IMR-90 (cell line): Measurements from ENCODE around the gene SERPINI1. TPM values are rescaled to one million over a fixed set of nuclear protein-coding genes. Genes with fewer than 3 reads are reported as not detected.

Experiments used
- ATAC-seq: fragments of 200-7000 bp; cut with Tn5 transposase; 2 replicates; pipeline ENCODE4 v1.9.1; 2020; ENCODE audit warnings: low read depth, mild to moderate bottlenecking, moderate library complexity
- BruUV-seq: library from RNA; stranded (reverse); fragments of 400-500 nt; replicated peaks from 2 replicates; lab custom pipeline; 2021; lab: Mats Ljungman, UMichigan
- CTCF ChIA-PET: fragments of 300-600 bp; formaldehyde crosslinking; extraction: SDS; loops from one replicate; lab custom pipeline; 2021; ENCODE audit warnings: antibody characterized with exemption; lab: Yijun Ruan, JAX
- POLR2A ChIA-PET: fragments of 300-600 bp; sonication (Branson Sonifier 250); formaldehyde crosslinking; loops from one replicate; lab custom pipeline; 2022; ENCODE audit warnings: antibody characterized with exemption; ENCODE audit not compliant: unreplicated experiment; lab: Charles Lee
- DNase-seq: peaks from one replicate; pipeline ENCODE4 v3.0.0; 2013
- H2AFZ ChIP-seq: replicated peaks from 2 replicates; pipeline ENCODE3; 2013; ENCODE audit warnings: low read length, mild to moderate bottlenecking; ENCODE audit not compliant: poor library complexity
- H2AK5ac ChIP-seq: 2 replicates; pipeline ENCODE4 v1.6.1; 2013; ENCODE audit warnings: low read depth, low read length, inconsistent platforms
- H2AK9ac ChIP-seq: replicated peaks from 2 replicates; pipeline ENCODE3; 2013; ENCODE audit warnings: mild to moderate bottlenecking, low read depth, low read length, moderate library complexity; ENCODE audit not compliant: poor library complexity
- H2BK120ac ChIP-seq: 2 replicates; pipeline ENCODE4 v1.6.1; 2013; ENCODE audit warnings: low read depth, low read length, inconsistent platforms
- H2BK15ac ChIP-seq: 3 replicates; pipeline ENCODE4 v1.6.1; 2013; ENCODE audit warnings: low read depth, low read length, inconsistent platforms
- H2BK20ac ChIP-seq: 2 replicates; pipeline ENCODE4 v1.6.1; 2013; ENCODE audit warnings: low read depth, mild to moderate bottlenecking, inconsistent platforms, low read length, moderate library complexity
- H2BK5ac ChIP-seq: 2 replicates; pipeline ENCODE4 v1.6.1; 2013; ENCODE audit warnings: mild to moderate bottlenecking, low read depth, low read length, inconsistent platforms; ENCODE audit not compliant: poor library complexity, severe bottlenecking
- H3K14ac ChIP-seq: replicated peaks from 2 replicates; pipeline ENCODE4 v1.6.1; 2013; ENCODE audit warnings: low read depth, low read length, inconsistent platforms
- H3K18ac ChIP-seq: 2 replicates; pipeline ENCODE4 v1.6.1; 2013; ENCODE audit warnings: low read depth, low read length, control low read depth
- H3K23ac ChIP-seq: 2 replicates; pipeline ENCODE4 v1.6.1; 2013; ENCODE audit warnings: low read depth, low read length, inconsistent platforms
- H3K27ac ChIP-seq: 2 replicates; pipeline ENCODE4 v1.5.1; 2013; ENCODE audit warnings: mild to moderate bottlenecking, control low read depth, low read length; ENCODE audit not compliant: insufficient read depth
- H3K27me3 ChIP-seq: 2 replicates; pipeline ENCODE4 v1.6.1; 2013; ENCODE audit warnings: low read length; ENCODE audit not compliant: control insufficient read depth, insufficient read depth
- H3K36me3 ChIP-seq: 2 replicates; pipeline ENCODE4 v1.6.1; 2013; ENCODE audit warnings: low read length, mixed read lengths; ENCODE audit not compliant: control insufficient read depth, insufficient read depth
- H3K4ac ChIP-seq: 2 replicates; pipeline ENCODE4 v1.6.1; 2013; ENCODE audit warnings: low read depth, low read length, inconsistent platforms
- H3K4me1 ChIP-seq: 2 replicates; pipeline ENCODE4 v1.6.1; 2013; ENCODE audit warnings: low read length, mixed read lengths; ENCODE audit not compliant: control insufficient read depth, insufficient read depth
- H3K4me2 ChIP-seq: 2 replicates; pipeline ENCODE4 v1.6.1; 2013; ENCODE audit warnings: low read depth, mild to moderate bottlenecking, control low read depth, low read length, moderate library complexity
- H3K4me3 ChIP-seq: 2 replicates; pipeline ENCODE4 v1.5.1; 2013; ENCODE audit warnings: low read depth, mild to moderate bottlenecking, control low read depth, low read length, moderate library complexity; ENCODE audit not compliant: insufficient read depth
- H3K56ac ChIP-seq: 2 replicates; pipeline ENCODE4 v1.6.1; 2013; ENCODE audit warnings: low read length, inconsistent platforms; ENCODE audit not compliant: insufficient read depth; ENCODE audit errors: extremely low read depth
- H3K79me1 ChIP-seq, 2 experiments: 2 replicates each; pipeline ENCODE4 v1.6.1; 2013; ENCODE audit warnings: low read length in 2 of 2, inconsistent platforms in 1 of 2, low read depth in 1 of 2
- H3K9ac ChIP-seq: 2 replicates; pipeline ENCODE4 v1.6.1; 2013; ENCODE audit warnings: low read depth, low read length, control low read depth
- H3K9me1 ChIP-seq: 2 replicates; pipeline ENCODE4 v1.6.1; 2013; ENCODE audit warnings: low read length, inconsistent platforms; ENCODE audit not compliant: insufficient read depth
- H3K9me3 ChIP-seq: 2 replicates; pipeline ENCODE4 v1.6.1; 2013; ENCODE audit warnings: low read length; ENCODE audit not compliant: control insufficient read depth, insufficient read depth
- H4K20me1 ChIP-seq: 2 replicates; pipeline ENCODE4 v1.6.1; 2013; ENCODE audit warnings: low read length, inconsistent platforms; ENCODE audit not compliant: insufficient read depth
- H4K5ac ChIP-seq: 2 replicates; pipeline ENCODE4 v1.6.1; 2013; ENCODE audit warnings: mild to moderate bottlenecking, low read depth, low read length, control low read depth
- H4K8ac ChIP-seq, 2 experiments: 2 replicates each; pipeline ENCODE4 v1.6.1; 2013; ENCODE audit warnings: low read depth in 2 of 2, low read length in 2 of 2, control low read depth in 1 of 2, inconsistent platforms in 1 of 2
- H4K91ac ChIP-seq: 2 replicates; pipeline ENCODE4 v1.6.1; 2013; ENCODE audit warnings: low read depth, low read length, inconsistent platforms; ENCODE audit not compliant: insufficient read depth
- CEBPB ChIP-seq: IDR thresholded peaks from 2 replicates; pipeline ENCODE4 v1.6.1; 2012; ENCODE audit warnings: low read depth, low read length, improper control_type of control experiment
- MAZ ChIP-seq: IDR thresholded peaks from 2 replicates; pipeline ENCODE4 v1.6.1; 2012; ENCODE audit warnings: low read depth, mild to moderate bottlenecking, low read length, improper control_type of control experiment, moderate library complexity, borderline replicate concordance
- POLR2A ChIP-seq: IDR thresholded peaks from 2 replicates; pipeline ENCODE4 v1.6.1; 2012; ENCODE audit warnings: mild to moderate bottlenecking, low read depth, low read length
- SMC3 ChIP-seq: fragments of 150-350 bp; IDR thresholded peaks from 2 replicates; pipeline ENCODE4 v1.6.1; 2016; ENCODE audit warnings: low read depth, mild to moderate bottlenecking, antibody characterized with exemption, low read length, moderate library complexity
- WGBS, 2 experiments: methylation state at CpG; one replicate each; pipeline versions ENCODE4 v1.1.5 to v1.1.7; 2013; ENCODE audit warnings: missing lambda C conversion rate in 2 of 2; ENCODE audit not compliant: insufficient read length in 1 of 2; ENCODE audit errors: extremely low coverage in 2 of 2; 5-methylcytosine and 5-hydroxymethylcytosine counted together
- dilution Hi-C: fragments of 300-500 bp; cut with HindIII; formaldehyde crosslinking; loops from one replicate; pipeline ENCODE4 v1.14.3; 2018; ENCODE audit warnings: low sequenced_read_pairs; ENCODE audit not compliant: unreplicated experiment
- in situ Hi-C: fragments of 300-500 bp; cut with MboI; formaldehyde crosslinking; loops from 3 replicates; pipeline ENCODE4 v1.14.3; 2019; ENCODE audit warnings: low sequenced_read_pairs, inconsistent platforms, mixed read lengths
- intact Hi-C: fragments of 100-400 bp; cut with micrococcal nuclease; formaldehyde crosslinking; loops from 2 replicates; pipeline ENCODE4 v1.10.0; 2022
- polyA plus RNA-seq, 3 experiments: library from polyadenylated mRNA; depleted of rRNA; stranded (reverse); fragments of >200 nt; gene quantifications; 2 replicates each; pipeline ENCODE4 v1.2.3, GENCODE V29; 2012; ENCODE audit warnings: low replicate concordance in 1 of 3
- total RNA-seq: library from RNA; depleted of rRNA; stranded (reverse); fragments of >200 nt; gene quantifications from 2 replicates; pipeline ENCODE4 v1.2.3, GENCODE V29; 2012
- TF ChIP-seq, protein P1 (sequence below): fragments of 150-350 bp; IDR thresholded peaks from 2 replicates; pipeline ENCODE4 v1.6.1; 2016; ENCODE audit warnings: low read depth, mild to moderate bottlenecking, low read length, moderate library complexity, borderline replicate concordance
- TF ChIP-seq, protein P2 (sequence below): conservative IDR thresholded peaks from 2 replicates; pipeline ENCODE4 v1.5.1; 2012; ENCODE audit warnings: mild to moderate bottlenecking, low read depth, low read length, improper control_type of control experiment

Gene SERPINI1
- total and polyA plus RNA-seq, 2 of the 4 experiments (the other 2 are of a cell fraction) = 0.36 to 1.3 TPM

DNA sequence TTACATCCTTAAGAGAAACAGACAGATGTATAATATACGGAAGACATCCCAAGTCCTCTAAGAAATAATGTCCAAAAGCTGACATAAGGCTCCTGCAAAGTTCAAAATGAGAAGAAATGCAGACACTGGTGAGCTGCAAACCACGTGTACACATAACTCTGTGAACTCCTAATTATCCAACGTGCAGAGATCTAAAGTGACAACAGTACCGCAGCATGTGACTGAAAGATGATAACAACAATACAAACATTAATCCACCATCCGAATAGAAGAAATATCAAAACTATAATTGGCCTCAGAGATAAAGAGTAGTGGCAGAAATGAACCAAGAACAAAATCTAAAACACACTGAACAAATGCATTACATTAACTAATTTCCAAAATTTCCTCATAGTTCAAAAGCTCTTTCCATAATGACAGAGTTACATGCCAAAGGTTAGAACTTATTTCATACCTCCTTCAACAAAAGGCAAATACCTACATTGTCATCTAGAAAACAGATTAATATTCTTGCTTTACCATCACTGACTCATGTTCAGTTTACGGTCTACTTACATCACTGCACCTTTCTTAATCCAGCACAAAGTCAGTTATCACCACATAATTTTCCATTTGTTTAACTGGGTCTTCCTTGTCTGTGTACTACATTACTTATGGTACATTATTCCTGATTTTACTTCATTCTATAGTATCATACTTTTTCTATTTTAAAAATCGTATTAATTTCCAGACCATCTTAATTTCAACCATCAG is 3.0 kb upstream of the SERPINI1 start:
- H3K9me3 ChIP-seq = no peaks in the 10 kb centered on the region
- H2BK120ac ChIP-seq = no peak overlapping the region
- no peak overlapping the region for H3K18ac ChIP-seq
- H2BK15ac ChIP-seq = no peak overlapping the region
- POLR2A ChIA-PET = no interaction called here
- H3K56ac ChIP-seq = no peak overlapping the region
- intact Hi-C loops (loop anchor here (10.0 kb wide), 1 partner anchor 312 kb away; no protein-coding TSS in a partner anchor), in situ Hi-C loops (no loop called here), dilution Hi-C loops (no loop called here)
- no peak overlapping the region for H2BK5ac ChIP-seq
- H3K27ac ChIP-seq = no peak overlapping the region
- no peak overlapping the region for H2BK20ac ChIP-seq
- TF ChIP-seq POLR2A = no peak
- no peak for TF ChIP-seq CEBPB
- TF ChIP-seq, protein P1, sequence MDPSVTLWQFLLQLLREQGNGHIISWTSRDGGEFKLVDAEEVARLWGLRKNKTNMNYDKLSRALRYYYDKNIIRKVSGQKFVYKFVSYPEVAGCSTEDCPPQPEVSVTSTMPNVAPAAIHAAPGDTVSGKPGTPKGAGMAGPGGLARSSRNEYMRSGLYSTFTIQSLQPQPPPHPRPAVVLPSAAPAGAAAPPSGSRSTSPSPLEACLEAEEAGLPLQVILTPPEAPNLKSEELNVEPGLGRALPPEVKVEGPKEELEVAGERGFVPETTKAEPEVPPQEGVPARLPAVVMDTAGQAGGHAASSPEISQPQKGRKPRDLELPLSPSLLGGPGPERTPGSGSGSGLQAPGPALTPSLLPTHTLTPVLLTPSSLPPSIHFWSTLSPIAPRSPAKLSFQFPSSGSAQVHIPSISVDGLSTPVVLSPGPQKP = no peak
- TF ChIP-seq MAZ = no peak
- TF ChIP-seq SMC3 = no peak
- TF ChIP-seq, protein P2, sequence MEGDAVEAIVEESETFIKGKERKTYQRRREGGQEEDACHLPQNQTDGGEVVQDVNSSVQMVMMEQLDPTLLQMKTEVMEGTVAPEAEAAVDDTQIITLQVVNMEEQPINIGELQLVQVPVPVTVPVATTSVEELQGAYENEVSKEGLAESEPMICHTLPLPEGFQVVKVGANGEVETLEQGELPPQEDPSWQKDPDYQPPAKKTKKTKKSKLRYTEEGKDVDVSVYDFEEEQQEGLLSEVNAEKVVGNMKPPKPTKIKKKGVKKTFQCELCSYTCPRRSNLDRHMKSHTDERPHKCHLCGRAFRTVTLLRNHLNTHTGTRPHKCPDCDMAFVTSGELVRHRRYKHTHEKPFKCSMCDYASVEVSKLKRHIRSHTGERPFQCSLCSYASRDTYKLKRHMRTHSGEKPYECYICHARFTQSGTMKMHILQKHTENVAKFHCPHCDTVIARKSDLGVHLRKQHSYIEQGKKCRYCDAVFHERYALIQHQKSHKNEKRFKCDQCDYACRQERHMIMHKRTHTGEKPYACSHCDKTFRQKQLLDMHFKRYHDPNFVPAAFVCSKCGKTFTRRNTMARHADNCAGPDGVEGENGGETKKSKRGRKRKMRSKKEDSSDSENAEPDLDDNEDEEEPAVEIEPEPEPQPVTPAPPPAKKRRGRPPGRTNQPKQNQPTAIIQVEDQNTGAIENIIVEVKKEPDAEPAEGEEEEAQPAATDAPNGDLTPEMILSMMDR = no peak
- no peak overlapping the region for H3K4me3 ChIP-seq
- H3K14ac ChIP-seq = no peak overlapping the region
- no TSS peak for BruUV-seq
- H3K4me1 ChIP-seq = peaks cover 2% of the 10 kb centered on the region; the same call in 1 of the 2 replicates
- peaks cover 7% of the 10 kb centered on the region for H3K9me1 ChIP-seq
- peak; percentile 0 for DNase-seq
- no peak overlapping the region for H4K8ac ChIP-seq
- no peak overlapping the region for H3K23ac ChIP-seq
- ATAC-seq = no peak
- no peak overlapping the region; the same call in 1 of the 2 replicates for H3K4me2 ChIP-seq
- H3K27me3 ChIP-seq = no peaks in the 10 kb centered on the region
- H3K9ac ChIP-seq = no peak overlapping the region
- CTCF ChIA-PET = no interaction called here
- WGBS, 2 experiments = 80% methylated on average over 1 of the region's 7 CpGs; no CpG with 5 or more reads in 1 of the 2 experiments
- H4K91ac ChIP-seq = no peak overlapping the region
- H3K36me3 ChIP-seq = no peaks in the 10 kb centered on the region
- H3K4ac ChIP-seq = no peak overlapping the region
- no peak overlapping the region for H2AK9ac ChIP-seq
- peaks cover 31% of the 10 kb centered on the region for H4K20me1 ChIP-seq
- no peak overlapping the region for H2AK5ac ChIP-seq
- H2AFZ ChIP-seq = no peak overlapping the region
- no peak overlapping the region for H4K5ac ChIP-seq
- peaks cover 9 to 25% of the 10 kb centered on the region in 2 experiments; a peak in 3 of 4 replicates for H3K79me1 ChIP-seq
